Mucosa of descending colon (tissue), 3 donors: ENCODE measurements around the gene NAGS. TPM values are rescaled to one million over a fixed set of nuclear protein-coding genes. Genes with fewer than 3 reads are reported as not detected.

Source experiments
- ATAC-seq: fragments of 200-7000 bp; cut with Tn5 transposase; one replicate; pipeline ENCODE4 v1.9.1; 2020; ENCODE audit warnings: mild to moderate bottlenecking, moderate library complexity
- DNase-seq, 3 donors: peaks; one replicate each; pipeline ENCODE4 v3.0.0-alpha.2; 2020
- H3K36me3 ChIP-seq: fragments of 200-600 bp; one replicate; pipeline ENCODE4 v1.8.0; 2021; ENCODE audit warnings: low read depth, mild to moderate bottlenecking
- H3K4me1 ChIP-seq: fragments of 200-600 bp; one replicate; pipeline ENCODE4 v1.8.0; 2021; ENCODE audit warnings: low read depth, mild to moderate bottlenecking
- H3K4me3 ChIP-seq: fragments of 200-600 bp; one replicate; pipeline ENCODE4 v1.8.0; 2021; ENCODE audit warnings: mild to moderate bottlenecking
- H3K9me3 ChIP-seq: fragments of 200-600 bp; one replicate; pipeline ENCODE4 v1.8.0; 2021; ENCODE audit warnings: mild to moderate bottlenecking
- CTCF ChIP-seq: fragments of 200-600 bp; IDR thresholded peaks from one replicate; pipeline ENCODE4 v1.8.0; 2022; ENCODE audit warnings: antibody characterized with exemption, mild to moderate bottlenecking
- intact Hi-C, 2 donors: fragments of 100-400 bp; cut with DNase I in 1 of 2; cut with micrococcal nuclease in 1 of 2; formaldehyde crosslinking; loops; one replicate each; pipeline versions ENCODE4 v1.11.0 to v1.11.1; 2022; cut with DNase I, micrococcal nuclease
- total RNA-seq, 3 donors: library from RNA; stranded (reverse); fragmentation: NEBNext Ultra II Directional in 2 of 3; extraction: Animal tissue kit (Norgen Biotek cat#: 25700) in 2 of 3; gene quantifications; one replicate each; pipeline versions ENCODE4 v1.2.1 to v1.2.4, GENCODE V29; 2021 to 2023
- donor health status: DM: no; HTN: no; CAD: no; lungs with moderate emphysema.
- donor health status: DM: no; HTN: no; CAD: no.
- donor health status: DM: no; HTN: yes; CAD: no.

NAGS gene
- total RNA-seq, 3 donors from 2014 or later: 6.1 to 21.4 (median 7.0) TPM

- H3K9me3 ChIP-seq: no peaks in the 10 kb centered on the region
- ATAC-seq (no peak), DNase-seq (peak in 1 of 3 donors; percentile 17)
- intact Hi-C loops: no loop called here
- no peak overlapping the region for H3K4me3 ChIP-seq
- peaks cover 23% of the 10 kb centered on the region for H3K4me1 ChIP-seq
- no peak for TF ChIP-seq CTCF
- H3K36me3 ChIP-seq: no peaks in the 10 kb centered on the region
Observed at GRCh38 chr17:44001461-44001920, 2.9 kb upstream of the NAGS start.

- no peaks in the 10 kb centered on the region for H3K9me3 ChIP-seq
- intact Hi-C loops: no loop called here
- no peaks in the 10 kb centered on the region for H3K36me3 ChIP-seq
- no peak overlapping the region for H3K4me3 ChIP-seq
- TF ChIP-seq CTCF: no peak
- peaks cover 26% of the 10 kb centered on the region for H3K4me1 ChIP-seq
- peak in 1 of 3 donors; percentile 34 for DNase-seq
- no peak for ATAC-seq
Observed at GRCh38 chr17:44002141-44002848, 2.1 kb upstream of the NAGS start.

GRCh38 chr17:44004761-44005526 lies 522 bp downstream of the NAGS start:
- Histone ChIP-seq H3K4me1 (peaks cover 36% of the 10 kb centered on the region), H3K9me3 (no peaks in the 10 kb centered on the region), H3K36me3 (no peaks in the 10 kb centered on the region), H3K4me3 (peak overlapping the region; percentile 24)
- intact Hi-C loops: no loop called here
- no peak for TF ChIP-seq CTCF
- DNase-seq (peak; percentile 69 to 72 (median 69)), ATAC-seq (peak; percentile 32)

GRCh38 chr17:44005527-44006271 lies 1.3 kb downstream of the NAGS start:
- no peak for TF ChIP-seq CTCF
- peak; percentile 74 to 83 (median 82) for DNase-seq
- ATAC-seq: peak; percentile 72
- H3K9me3 ChIP-seq: no peaks in the 10 kb centered on the region
- peaks cover 36% of the 10 kb centered on the region for H3K4me1 ChIP-seq
- intact Hi-C loops: no loop called here
- H3K36me3 ChIP-seq: no peaks in the 10 kb centered on the region
- peak overlapping the region; percentile 24 for H3K4me3 ChIP-seq

GRCh38 chr17:44006272-44006597 lies 1.8 kb downstream of the NAGS start:
- Histone ChIP-seq H3K9me3 (no peaks in the 10 kb centered on the region), H3K36me3 (no peaks in the 10 kb centered on the region), H3K4me1 (peaks cover 36% of the 10 kb centered on the region), H3K4me3 (peak overlapping the region; percentile 24)
- DNase-seq (no peak), ATAC-seq (peak; percentile 4)
- no peak for TF ChIP-seq CTCF
- intact Hi-C loops: no loop called here
